Tibial artery (tissue), 4 donors: Measurements from ENCODE around the gene GRK1.

Experiments used
- DNase-seq, 2 donors: peaks; one replicate each; pipeline ENCODE4 v3.0.0-alpha.2; 2019
- H3K27ac ChIP-seq, 2 donors: fragments of 200-600 bp; sonication (generic) in 1 of 2; 1 replicate in 1 of 2; 2 replicates in 1 of 2; pipeline ENCODE4 v1.5.1; 2018 to 2019; ENCODE audit warnings: mild to moderate bottlenecking in 1 of 2
- H3K27me3 ChIP-seq, 2 donors: fragments of 200-600 bp; sonication (generic) in 1 of 2; one replicate each; pipeline versions ENCODE4 v1.5.1 to v1.6.0; 2016 to 2019
- H3K36me3 ChIP-seq, 3 donors: fragments of 200-600 bp; sonication (generic) in 2 of 3; one replicate each; pipeline ENCODE4 v1.5.1; 2016 to 2019; ENCODE audit warnings: mild to moderate bottlenecking in 2 of 3
- H3K4me1 ChIP-seq, 4 donors: fragments of 200-600 bp; sonication (generic) in 2 of 4; 1 replicate in 3 of 4; 2 replicates in 1 of 4; pipeline ENCODE4 v1.5.1; 2016 to 2019
- H3K4me3 ChIP-seq, 2 donors: fragments of 200-600 bp; sonication (generic) in 1 of 2; 1 replicate in 1 of 2; 2 replicates in 1 of 2; pipeline ENCODE4 v1.5.1; 2018 to 2019; ENCODE audit warnings: mild to moderate bottlenecking in 2 of 2
- H3K9me3 ChIP-seq, 3 donors: fragments of 200-600 bp; sonication (generic) in 1 of 3; one replicate each; pipeline ENCODE4 v1.5.1; 2016 to 2019
- CTCF ChIP-seq, 2 experiments: fragments of 200-600 bp in 1 of 2; fragments of 450-650 bp in 1 of 2; IDR thresholded peaks; one replicate each; pipeline ENCODE4 v1.5.1; 2017 to 2019; ENCODE audit warnings: antibody characterized with exemption in 2 of 2, mild to moderate bottlenecking in 1 of 2, moderate library complexity in 1 of 2
- intact Hi-C: fragments of 100-400 bp; cut with DNase I; formaldehyde crosslinking; loops from one replicate; pipeline ENCODE4 v1.15.0; 2023; ENCODE audit warnings: low total_unique reads

The GRK1 gene

DNA sequence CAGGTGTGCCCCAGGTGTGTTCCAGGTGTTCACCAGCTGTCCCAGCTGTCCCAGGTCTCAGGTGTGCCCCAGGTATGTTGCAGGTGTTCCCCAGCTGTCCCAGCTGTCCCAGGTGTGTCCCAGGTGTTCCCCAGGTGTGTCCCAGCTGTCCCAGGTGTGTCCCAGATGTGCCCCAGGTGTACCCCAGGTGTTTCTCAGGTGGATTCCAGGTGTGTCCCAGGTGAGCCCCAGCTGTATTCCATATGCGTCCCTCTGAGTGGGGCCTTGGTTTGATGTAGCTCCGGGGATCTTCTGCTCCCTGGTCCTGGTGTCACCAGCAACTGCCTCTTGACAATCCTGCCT, 719 bp upstream of the GRK1 start:
- DNase-seq, result peak in 1 of 2 donors; percentile 51
- Histone ChIP-seq H3K36me3 (no peaks in the 10 kb centered on the region), H3K4me1 (no peaks in the 10 kb centered on the region), H3K4me3 (no peak overlapping the region), H3K27ac (no peak overlapping the region), H3K27me3 (peaks cover 0 to 13% of the 10 kb centered on the region in 2 donors), H3K9me3 (peaks cover 0 to 7% (median 4%) of the 10 kb centered on the region in 3 donors)
- TF ChIP-seq CTCF (IDR thresholded peaks at IDR 0.05), result no peak
- intact Hi-C loops, result no loop called here

DNA sequence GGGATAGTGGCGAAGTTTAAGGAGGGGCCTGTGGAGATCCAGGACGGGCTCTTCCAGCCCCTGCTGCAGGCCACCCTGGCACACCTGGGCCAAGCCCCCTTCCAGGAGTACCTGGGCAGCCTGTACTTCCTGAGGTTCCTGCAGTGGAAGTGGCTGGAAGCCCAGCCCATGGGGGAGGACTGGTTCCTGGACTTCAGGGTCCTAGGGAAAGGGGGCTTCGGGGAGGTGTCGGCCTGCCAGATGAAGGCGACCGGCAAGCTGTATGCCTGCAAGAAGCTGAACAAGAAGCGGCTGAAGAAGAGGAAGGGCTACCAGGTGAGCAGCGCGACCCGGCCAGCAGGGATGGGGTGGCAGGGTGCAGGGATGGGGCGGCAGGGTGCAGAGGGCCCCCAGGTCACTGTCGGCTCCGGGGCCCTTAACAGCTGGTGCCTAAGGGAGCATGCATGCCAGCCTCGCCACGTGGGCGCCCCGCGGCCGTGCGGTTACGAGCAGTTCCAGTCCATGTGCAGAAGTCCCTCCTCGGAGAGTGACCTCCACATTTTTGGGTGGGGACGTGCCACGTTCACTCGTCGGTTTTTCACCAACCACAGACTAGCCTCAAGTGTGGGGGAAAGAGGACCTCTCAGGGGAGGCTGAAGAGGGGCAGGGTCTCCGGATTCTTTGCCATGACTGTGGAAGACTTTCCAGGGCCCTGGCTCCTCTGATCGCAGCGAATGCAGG, 912 bp downstream of the GRK1 start:
- Histone ChIP-seq H3K4me1 (no peaks in the 10 kb centered on the region), H3K27ac (no peak overlapping the region), H3K4me3 (no peak overlapping the region), H3K9me3 (no peaks in the 10 kb centered on the region), H3K27me3 (peaks cover 0 to 13% of the 10 kb centered on the region in 2 donors), H3K36me3 (no peaks in the 10 kb centered on the region)
- TF ChIP-seq CTCF (IDR thresholded peaks at IDR 0.05), result no peak
- intact Hi-C loops, result no loop called here
- peak; percentile 13 to 59 for DNase-seq

GRCh38 chr13:113668491-113668971, 1.5 kb downstream of the GRK1 start:
- TF ChIP-seq CTCF (IDR thresholded peaks at IDR 0.05), result no peak
- peak; percentile 13 to 46 for DNase-seq
- H3K4me3 ChIP-seq, result no peak overlapping the region

DNA sequence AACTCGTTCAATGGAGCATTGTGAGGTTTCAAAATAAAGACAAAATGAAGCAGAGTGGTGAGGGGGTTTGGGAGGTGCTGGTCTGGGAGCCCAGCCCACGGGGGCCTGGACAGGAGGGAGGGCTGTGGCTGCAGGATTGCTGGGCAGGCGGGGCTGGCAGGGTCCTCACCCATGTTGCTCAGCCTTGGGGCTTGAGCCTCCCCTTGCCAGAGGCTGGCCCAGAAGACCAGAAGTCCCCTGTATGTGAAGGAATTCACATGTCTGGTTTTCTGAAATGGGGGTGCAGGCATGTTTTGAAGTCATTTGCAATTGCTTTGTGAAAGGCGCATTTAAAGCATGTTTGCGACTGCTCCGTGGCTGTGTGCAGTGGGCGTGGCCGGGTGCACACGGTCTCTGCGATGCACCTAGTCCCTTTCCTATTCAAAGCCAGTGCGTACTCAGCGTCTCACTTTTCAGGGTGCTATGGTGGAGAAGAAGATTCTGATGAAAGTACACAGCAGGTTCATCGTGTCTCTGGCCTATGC, 2.3 kb downstream of the GRK1 start:
- intact Hi-C loops, result no loop called here
- Histone ChIP-seq H3K36me3 (no peaks in the 10 kb centered on the region), H3K27me3 (peaks cover 0 to 13% of the 10 kb centered on the region in 2 donors), H3K4me1 (no peaks in the 10 kb centered on the region), H3K4me3 (no peak overlapping the region), H3K9me3 (no peaks in the 10 kb centered on the region), H3K27ac (no peak overlapping the region)
- TF ChIP-seq CTCF (IDR thresholded peaks at IDR 0.05), result no peak
- peak in 1 of 2 donors; percentile 48 for DNase-seq

More at GRCh38 chr13:113668491-113668971, 1.5 kb downstream of the GRK1 start:
- Histone ChIP-seq H3K9me3 (no peaks in the 10 kb centered on the region), H3K27ac (no peak overlapping the region), H3K4me1 (no peaks in the 10 kb centered on the region), H3K36me3 (no peaks in the 10 kb centered on the region), H3K27me3 (peaks cover 0 to 13% of the 10 kb centered on the region in 2 donors)
- intact Hi-C loops, result no loop called here

GRCh38 chr13:113669755-113670341, 2.8 kb downstream of the GRK1 start:
- Histone ChIP-seq H3K27ac (no peak overlapping the region), H3K27me3 (peaks cover 0 to 13% of the 10 kb centered on the region in 2 donors), H3K9me3 (no peaks in the 10 kb centered on the region), H3K4me1 (no peaks in the 10 kb centered on the region), H3K36me3 (no peaks in the 10 kb centered on the region), H3K4me3 (no peak overlapping the region)
- intact Hi-C loops, result no loop called here
- TF ChIP-seq CTCF (IDR thresholded peaks at IDR 0.05), result no peak
- DNase-seq, result peak; percentile 13 to 50
